Measurements from ENCODE around the gene ARHGEF11. TPM values are rescaled to one million over a fixed set of nuclear protein-coding genes. Genes with fewer than 3 reads are reported as not detected.
"Not testable (repeated sequence)": the region's sequence is repeated elsewhere in the genome, so short reads cannot be mapped to it uniquely, and the experiment has no call there.

ARHGEF11 gene
- total RNA-seq (ENCODE audit: insufficient read depth, low replicate concordance): 18.5 TPM

GRCh38 chr1:157045250-157046218, at the start of gene ARHGEF11:
ARHGEF11 (minus strand) TSS chr1:157045742; CDS start chr1:157044330, 1,412 bp downstream.
- DNase-seq (ENCODE audit: low spot score): peak; percentile 95

GRCh38 chr1:157095091-157095490, 49.5 kb upstream of the ARHGEF11 start:
- DNase-seq (ENCODE audit: low spot score): no peak

GRCh38 chr1:157092831-157093230, 47.3 kb upstream of the ARHGEF11 start:
- DNase-seq (ENCODE audit: low spot score): peak; percentile 85

- DNase-seq (ENCODE audit: low spot score): no peak
Measured at GRCh38 chr1:157091668-157092273, 46.2 kb upstream of the ARHGEF11 start.

GRCh38 chr1:157091186-157091585, 45.6 kb upstream of the ARHGEF11 start:
- DNase-seq (ENCODE audit: low spot score): no peak

- no peak for DNase-seq (ENCODE audit: low spot score)
Measured at GRCh38 chr1:157090771-157091170, 45.2 kb upstream of the ARHGEF11 start.

- DNase-seq (ENCODE audit: low spot score): peak; percentile 97
Measured at GRCh38 chr1:157090196-157090647, 44.7 kb upstream of the ARHGEF11 start.

GRCh38 chr1:157089789-157090188, 44.2 kb upstream of the ARHGEF11 start:
- DNase-seq (ENCODE audit: low spot score): no peak

- no peak for DNase-seq (ENCODE audit: low spot score)
Measured at GRCh38 chr1:157088607-157089006, 43.1 kb upstream of the ARHGEF11 start.

- no peak for DNase-seq (ENCODE audit: low spot score)
Measured at GRCh38 chr1:157087030-157087429, 41.5 kb upstream of the ARHGEF11 start.

GRCh38 chr1:157086299-157086698, 40.8 kb upstream of the ARHGEF11 start:
- DNase-seq (ENCODE audit: low spot score): no peak

- no peak for DNase-seq (ENCODE audit: low spot score)
Measured at GRCh38 chr1:157085421-157085820, 39.9 kb upstream of the ARHGEF11 start.

- no peak for DNase-seq (ENCODE audit: low spot score)
Measured at GRCh38 chr1:157084720-157085119, 39.2 kb upstream of the ARHGEF11 start.

GRCh38 chr1:157081707-157082106, 36.2 kb upstream of the ARHGEF11 start:
- no peak for DNase-seq (ENCODE audit: low spot score)

GRCh38 chr1:157080714-157081113, 35.2 kb upstream of the ARHGEF11 start:
- no peak for DNase-seq (ENCODE audit: low spot score)

GRCh38 chr1:157077394-157077793, 31.9 kb upstream of the ARHGEF11 start:
- no peak for DNase-seq (ENCODE audit: low spot score)

- DNase-seq (ENCODE audit: low spot score): peak; percentile 67
Measured at GRCh38 chr1:157073944-157074685, 28.6 kb upstream of the ARHGEF11 start.

GRCh38 chr1:157069601-157070000, 24.1 kb upstream of the ARHGEF11 start:
- DNase-seq (ENCODE audit: low spot score): no peak

GRCh38 chr1:157059241-157059640, 13.7 kb upstream of the ARHGEF11 start:
- not testable (repeated sequence) for DNase-seq (ENCODE audit: low spot score)

- no peak for DNase-seq (ENCODE audit: low spot score)
Measured at GRCh38 chr1:157056269-157056668, 10.7 kb upstream of the ARHGEF11 start.

- not testable (repeated sequence) for DNase-seq (ENCODE audit: low spot score)
Measured at GRCh38 chr1:157055729-157056128, 10.2 kb upstream of the ARHGEF11 start.

- no peak for DNase-seq (ENCODE audit: low spot score)
Measured at GRCh38 chr1:157050836-157051235, 5.3 kb upstream of the ARHGEF11 start.
